Measurements from ENCODE around the gene CDKAL1. TPM values are rescaled to one million over a fixed set of nuclear protein-coding genes. Genes with fewer than 3 reads are reported as not detected.

The CDKAL1 gene
- total RNA-seq: 10 to 100 TPM; 13.0 to 27.2 (median 18.0) TPM

- intact Hi-C loops (cut with DNase I; ENCODE audit: low total_unique reads): no loop called here
- Histone ChIP-seq H3K36me3 (no peaks in the 10 kb centered on the region), H3K9me3 (no peaks in the 10 kb centered on the region)
Observed at GRCh38 chr6:20534295-20535262, at the start of gene CDKAL1. Gene CDKAL1 (plus strand): TSS chr6:20534457. CDS start chr6:20546351, 11,894 bp downstream.

DNA sequence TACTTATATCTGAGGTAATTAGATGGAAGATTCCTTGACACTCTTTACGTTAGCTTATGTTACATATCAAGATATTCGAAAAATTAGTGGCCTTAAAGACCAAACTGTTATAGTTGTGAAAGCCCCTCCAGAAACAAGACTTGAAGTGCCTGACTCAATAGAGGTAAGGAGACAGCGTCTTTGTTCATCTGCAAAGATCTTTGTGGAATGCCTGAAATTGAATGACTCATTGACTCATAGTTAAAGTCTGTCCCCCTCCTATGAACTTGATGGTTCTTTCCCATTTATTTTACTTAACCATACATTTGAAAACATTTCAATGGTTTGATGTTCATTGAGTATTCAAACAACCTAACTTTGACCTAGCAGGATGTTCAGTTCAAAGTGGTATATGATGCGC lies 47.6 kb upstream of the CDKAL1 start:
- H3K4me1 ChIP-seq: no peaks in the 10 kb centered on the region
- no peaks in the 10 kb centered on the region for H3K27me3 ChIP-seq
- no peak for DNase-seq (ENCODE audit: low spot score in 2 of 2)
- H3K36me3 ChIP-seq: no peaks in the 10 kb centered on the region
- H3K4me3 ChIP-seq: no peak overlapping the region
- intact Hi-C loops (cut with DNase I; ENCODE audit: low total_unique reads): no loop called here
- H3K27ac ChIP-seq: no peak overlapping the region
- no peaks in the 10 kb centered on the region for H3K9me3 ChIP-seq
- no peak for TF ChIP-seq POLR2A (IDR thresholded peaks at IDR 0.05)
- TF ChIP-seq, protein P1, sequence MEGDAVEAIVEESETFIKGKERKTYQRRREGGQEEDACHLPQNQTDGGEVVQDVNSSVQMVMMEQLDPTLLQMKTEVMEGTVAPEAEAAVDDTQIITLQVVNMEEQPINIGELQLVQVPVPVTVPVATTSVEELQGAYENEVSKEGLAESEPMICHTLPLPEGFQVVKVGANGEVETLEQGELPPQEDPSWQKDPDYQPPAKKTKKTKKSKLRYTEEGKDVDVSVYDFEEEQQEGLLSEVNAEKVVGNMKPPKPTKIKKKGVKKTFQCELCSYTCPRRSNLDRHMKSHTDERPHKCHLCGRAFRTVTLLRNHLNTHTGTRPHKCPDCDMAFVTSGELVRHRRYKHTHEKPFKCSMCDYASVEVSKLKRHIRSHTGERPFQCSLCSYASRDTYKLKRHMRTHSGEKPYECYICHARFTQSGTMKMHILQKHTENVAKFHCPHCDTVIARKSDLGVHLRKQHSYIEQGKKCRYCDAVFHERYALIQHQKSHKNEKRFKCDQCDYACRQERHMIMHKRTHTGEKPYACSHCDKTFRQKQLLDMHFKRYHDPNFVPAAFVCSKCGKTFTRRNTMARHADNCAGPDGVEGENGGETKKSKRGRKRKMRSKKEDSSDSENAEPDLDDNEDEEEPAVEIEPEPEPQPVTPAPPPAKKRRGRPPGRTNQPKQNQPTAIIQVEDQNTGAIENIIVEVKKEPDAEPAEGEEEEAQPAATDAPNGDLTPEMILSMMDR (IDR thresholded peaks at IDR 0.05): no peak
- no peak for TF ChIP-seq POLR2AphosphoS5 (IDR thresholded peaks at IDR 0.05)

More at GRCh38 chr6:20534295-20535262, at the start of gene CDKAL1:
- DNase-seq (ENCODE audit: low spot score in 2 of 2): peak; percentile 80 to 86
- no peaks in the 10 kb centered on the region for H3K27me3 ChIP-seq
- H3K4me3 ChIP-seq: peak within 1 kb of the TSS; percentile 70 to 93 (median 77)
- peak within 1 kb of the TSS; percentile 87 to 95 for H3K27ac ChIP-seq
- no peaks in the 10 kb centered on the region for H3K4me1 ChIP-seq
- TF ChIP-seq POLR2AphosphoS5 (IDR thresholded peaks at IDR 0.05) (peak; percentile 60 to 94 (median 81)), POLR2A (IDR thresholded peaks at IDR 0.05) (peak; percentile 42)
- TF ChIP-seq, protein P1 (IDR thresholded peaks at IDR 0.05): no peak

DNA sequence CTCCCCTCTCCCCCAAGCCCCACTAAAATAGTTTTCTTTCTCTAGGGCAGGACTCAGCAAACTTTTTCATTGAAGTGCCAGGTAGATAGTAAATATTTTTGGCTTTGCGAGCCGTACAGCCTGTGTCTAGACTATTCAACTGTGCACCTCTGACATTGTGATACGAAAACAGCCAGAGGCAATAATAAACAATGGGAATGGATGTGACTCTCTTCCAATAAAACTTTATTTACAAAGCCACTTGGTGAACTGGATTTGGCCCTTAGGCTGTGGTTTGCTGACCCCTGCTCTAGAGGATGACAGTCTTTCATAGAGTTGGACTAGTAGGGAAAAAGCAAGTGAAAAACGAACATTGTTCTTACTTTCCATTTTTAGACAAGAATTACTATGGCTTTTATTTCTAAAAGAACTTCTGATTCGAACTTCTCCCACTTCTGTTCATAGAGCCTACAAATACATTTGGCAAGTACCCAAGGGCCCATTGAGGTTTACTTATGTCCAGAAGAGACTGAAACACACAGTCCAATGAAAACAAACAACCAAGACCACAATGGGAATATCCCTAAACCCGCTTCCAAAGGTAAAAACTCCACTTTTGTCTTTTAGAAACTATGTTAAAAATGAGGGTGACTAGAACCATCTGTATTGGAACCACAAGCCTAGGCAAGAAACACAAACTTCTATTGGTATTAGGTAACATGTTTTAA lies 46.4 kb upstream of the CDKAL1 start:
- Histone ChIP-seq H3K36me3 (no peaks in the 10 kb centered on the region), H3K27me3 (no peaks in the 10 kb centered on the region), H3K27ac (no peak overlapping the region), H3K9me3 (no peaks in the 10 kb centered on the region), H3K4me3 (no peak overlapping the region), H3K4me1 (no peaks in the 10 kb centered on the region)
- DNase-seq (ENCODE audit: low spot score in 2 of 2): no peak
- intact Hi-C loops (cut with DNase I; ENCODE audit: low total_unique reads): no loop called here
- TF ChIP-seq POLR2A (IDR thresholded peaks at IDR 0.05) (no peak), POLR2AphosphoS5 (IDR thresholded peaks at IDR 0.05) (no peak)
- TF ChIP-seq, protein P1 (IDR thresholded peaks at IDR 0.05): no peak

DNA sequence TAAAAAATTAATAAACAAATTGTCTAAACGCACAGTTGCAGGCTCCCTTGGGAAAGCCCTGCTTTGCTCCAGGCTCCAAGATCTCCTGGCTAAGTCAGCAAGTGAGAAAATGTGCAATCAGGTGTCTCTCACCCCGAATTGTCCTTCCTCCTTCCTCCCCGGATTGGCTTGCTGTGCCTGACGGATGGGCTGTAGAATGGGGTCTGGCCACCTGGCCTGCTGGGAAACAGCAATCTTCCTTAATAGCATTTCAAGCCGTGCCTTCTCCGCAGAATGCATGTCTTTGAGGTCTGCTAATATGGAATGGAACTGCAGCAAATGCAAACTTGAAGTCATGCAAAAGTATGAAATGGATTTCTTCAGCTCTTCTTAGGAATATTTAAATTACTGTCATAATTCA lies 43.7 kb upstream of the CDKAL1 start:
- H3K27me3 ChIP-seq: no peaks in the 10 kb centered on the region
- H3K4me3 ChIP-seq: no peak overlapping the region
- H3K36me3 ChIP-seq: no peaks in the 10 kb centered on the region
- no peaks in the 10 kb centered on the region for H3K4me1 ChIP-seq
- no peaks in the 10 kb centered on the region for H3K9me3 ChIP-seq
- no peak overlapping the region for H3K27ac ChIP-seq
- TF ChIP-seq POLR2AphosphoS5 (IDR thresholded peaks at IDR 0.05): no peak
- no peak for DNase-seq (ENCODE audit: low spot score in 2 of 2)
- intact Hi-C loops (cut with DNase I; ENCODE audit: low total_unique reads): no loop called here

DNA sequence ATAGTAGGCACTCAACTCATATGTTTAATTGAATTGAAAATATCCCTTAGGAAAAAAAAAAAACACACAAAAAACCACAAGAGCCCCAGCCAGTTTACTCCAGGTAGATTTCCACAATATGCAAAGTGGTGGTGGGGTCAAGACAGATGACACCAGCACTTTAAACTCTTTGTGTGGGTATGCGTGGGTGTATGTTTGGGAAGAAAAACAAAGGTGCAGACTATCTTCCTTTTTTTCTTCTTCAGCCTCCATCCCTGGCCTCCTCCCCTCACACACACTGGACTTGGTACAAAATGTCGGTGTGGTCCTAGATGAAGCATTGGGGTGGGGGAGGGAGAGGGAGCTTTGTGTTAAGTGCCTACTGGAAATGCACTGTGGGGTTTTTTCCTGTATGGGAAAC lies 42.2 kb upstream of the CDKAL1 start:
- Histone ChIP-seq H3K27me3 (no peaks in the 10 kb centered on the region), H3K9me3 (no peaks in the 10 kb centered on the region), H3K36me3 (no peaks in the 10 kb centered on the region), H3K27ac (no peak overlapping the region), H3K4me3 (no peak overlapping the region), H3K4me1 (no peaks in the 10 kb centered on the region)
- DNase-seq (ENCODE audit: low spot score in 2 of 2): no peak
- TF ChIP-seq POLR2AphosphoS5 (IDR thresholded peaks at IDR 0.05) (no peak), POLR2A (IDR thresholded peaks at IDR 0.05) (no peak)
- TF ChIP-seq, protein P1 (IDR thresholded peaks at IDR 0.05): no peak
- intact Hi-C loops (cut with DNase I; ENCODE audit: low total_unique reads): no loop called here
